Neural cell (in vitro differentiated cells): Measurements from ENCODE around the gene KLHL14.

Experiments used
- CTCF ChIP-seq: fragments of 450-650 bp; IDR thresholded peaks from 2 replicates; pipeline ENCODE4 v1.5.1; 2014; ENCODE audit warnings: antibody characterized with exemption, mild to moderate bottlenecking, moderate library complexity; ENCODE audit not compliant: poor library complexity, severe bottlenecking
- EP300 ChIP-seq: fragments of 450-650 bp; conservative IDR thresholded peaks from 2 replicates; pipeline ENCODE4 v1.6.1; 2014; ENCODE audit warnings: antibody characterized with exemption, mild to moderate bottlenecking, moderate library complexity; ENCODE audit not compliant: poor library complexity, severe bottlenecking
- EZH2 ChIP-seq: fragments of 200-600, 300-800 bp; shearing (Covaris generic), sonication (generic); IDR thresholded peaks from 2 replicates; pipeline ENCODE4 v1.6.1; 2014; ENCODE audit warnings: antibody characterized with exemption, low read length, borderline replicate concordance, mild to moderate bottlenecking; ENCODE audit not compliant: insufficient read depth, poor library complexity, severe bottlenecking
- MXI1 ChIP-seq: fragments of 450-650 bp; conservative IDR thresholded peaks from 2 replicates; pipeline ENCODE4 v1.6.1; 2014; ENCODE audit warnings: antibody characterized with exemption, mild to moderate bottlenecking; ENCODE audit not compliant: poor library complexity, severe bottlenecking
- POLR2AphosphoS5 ChIP-seq: IDR thresholded peaks from 2 replicates; pipeline ENCODE4 v1.6.1; 2012
- RAD21 ChIP-seq: fragments of 450-650 bp; conservative IDR thresholded peaks from 2 replicates; pipeline ENCODE4 v1.6.1; 2014; ENCODE audit warnings: antibody characterized with exemption, mild to moderate bottlenecking, moderate library complexity
- SMC3 ChIP-seq: fragments of 450-650 bp; conservative IDR thresholded peaks from 2 replicates; pipeline ENCODE4 v1.6.1; 2014; ENCODE audit warnings: antibody characterized with exemption, mild to moderate bottlenecking, moderate library complexity; ENCODE audit not compliant: poor library complexity
- TAF1 ChIP-seq: IDR thresholded peaks from 2 replicates; pipeline ENCODE4 v1.6.1; 2012; ENCODE audit warnings: low read depth
- TF ChIP-seq, protein P1 (sequence below): IDR thresholded peaks from 2 replicates; pipeline ENCODE4 v1.6.1; 2012; ENCODE audit warnings: borderline replicate concordance

DNA sequence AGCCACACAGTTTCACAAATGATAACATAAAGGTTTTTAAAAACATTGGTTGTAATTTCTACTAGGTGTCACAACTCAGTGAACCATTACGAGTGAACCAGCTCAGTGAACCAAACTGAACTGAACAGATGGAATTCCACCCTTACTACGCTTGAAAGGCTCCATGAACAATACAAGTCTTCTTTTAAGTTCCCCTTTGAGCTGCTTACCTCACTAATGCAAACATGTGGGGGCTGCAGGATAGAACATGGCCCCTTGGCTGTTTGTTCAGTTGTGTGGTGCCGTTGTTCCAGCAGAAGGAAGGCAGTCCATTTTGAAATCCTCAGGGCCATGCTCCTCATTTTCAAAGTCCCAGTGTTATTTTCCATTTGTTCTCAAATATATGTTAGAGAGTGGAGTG, 30.7 kb upstream of the KLHL14 start:
- no peak for TF ChIP-seq CTCF
- no peak for TF ChIP-seq POLR2AphosphoS5
- TF ChIP-seq RAD21: no peak
- no peak for TF ChIP-seq TAF1
- no peak for TF ChIP-seq EP300
- no peak for TF ChIP-seq MXI1
- TF ChIP-seq EZH2: no peak
- TF ChIP-seq SMC3: no peak
- TF ChIP-seq, protein P1, sequence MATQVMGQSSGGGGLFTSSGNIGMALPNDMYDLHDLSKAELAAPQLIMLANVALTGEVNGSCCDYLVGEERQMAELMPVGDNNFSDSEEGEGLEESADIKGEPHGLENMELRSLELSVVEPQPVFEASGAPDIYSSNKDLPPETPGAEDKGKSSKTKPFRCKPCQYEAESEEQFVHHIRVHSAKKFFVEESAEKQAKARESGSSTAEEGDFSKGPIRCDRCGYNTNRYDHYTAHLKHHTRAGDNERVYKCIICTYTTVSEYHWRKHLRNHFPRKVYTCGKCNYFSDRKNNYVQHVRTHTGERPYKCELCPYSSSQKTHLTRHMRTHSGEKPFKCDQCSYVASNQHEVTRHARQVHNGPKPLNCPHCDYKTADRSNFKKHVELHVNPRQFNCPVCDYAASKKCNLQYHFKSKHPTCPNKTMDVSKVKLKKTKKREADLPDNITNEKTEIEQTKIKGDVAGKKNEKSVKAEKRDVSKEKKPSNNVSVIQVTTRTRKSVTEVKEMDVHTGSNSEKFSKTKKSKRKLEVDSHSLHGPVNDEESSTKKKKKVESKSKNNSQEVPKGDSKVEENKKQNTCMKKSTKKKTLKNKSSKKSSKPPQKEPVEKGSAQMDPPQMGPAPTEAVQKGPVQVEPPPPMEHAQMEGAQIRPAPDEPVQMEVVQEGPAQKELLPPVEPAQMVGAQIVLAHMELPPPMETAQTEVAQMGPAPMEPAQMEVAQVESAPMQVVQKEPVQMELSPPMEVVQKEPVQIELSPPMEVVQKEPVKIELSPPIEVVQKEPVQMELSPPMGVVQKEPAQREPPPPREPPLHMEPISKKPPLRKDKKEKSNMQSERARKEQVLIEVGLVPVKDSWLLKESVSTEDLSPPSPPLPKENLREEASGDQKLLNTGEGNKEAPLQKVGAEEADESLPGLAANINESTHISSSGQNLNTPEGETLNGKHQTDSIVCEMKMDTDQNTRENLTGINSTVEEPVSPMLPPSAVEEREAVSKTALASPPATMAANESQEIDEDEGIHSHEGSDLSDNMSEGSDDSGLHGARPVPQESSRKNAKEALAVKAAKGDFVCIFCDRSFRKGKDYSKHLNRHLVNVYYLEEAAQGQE: no peak
